ENCODE measurements around the gene GPR146.

GPR146 gene

DNA sequence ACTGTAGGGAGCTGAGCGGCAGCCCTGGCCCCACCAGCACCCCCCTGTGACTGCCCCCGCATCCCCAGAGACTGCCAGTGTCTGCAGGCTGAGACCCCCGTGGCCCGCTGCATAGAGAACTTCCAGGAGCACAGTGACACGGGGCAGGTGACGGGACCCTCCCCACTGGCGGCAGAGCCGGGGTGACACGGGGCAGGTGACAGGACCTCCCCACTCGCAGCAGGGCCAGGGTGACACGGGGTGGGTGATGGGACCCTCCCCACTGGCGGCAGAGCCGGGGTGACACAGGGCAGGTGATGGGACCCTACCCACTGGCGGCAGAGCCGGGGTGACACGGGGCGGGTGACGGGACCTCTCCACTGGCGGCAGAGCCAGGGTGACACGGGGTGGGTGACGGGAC lies 45.9 kb downstream of the GPR146 start:
- H3K4me3 ChIP-seq (ENCODE audit: low read depth, low read length) = no peak overlapping the region
- no peak for DNase-seq (ENCODE audit: low read depth)
- TF ChIP-seq, protein P1, sequence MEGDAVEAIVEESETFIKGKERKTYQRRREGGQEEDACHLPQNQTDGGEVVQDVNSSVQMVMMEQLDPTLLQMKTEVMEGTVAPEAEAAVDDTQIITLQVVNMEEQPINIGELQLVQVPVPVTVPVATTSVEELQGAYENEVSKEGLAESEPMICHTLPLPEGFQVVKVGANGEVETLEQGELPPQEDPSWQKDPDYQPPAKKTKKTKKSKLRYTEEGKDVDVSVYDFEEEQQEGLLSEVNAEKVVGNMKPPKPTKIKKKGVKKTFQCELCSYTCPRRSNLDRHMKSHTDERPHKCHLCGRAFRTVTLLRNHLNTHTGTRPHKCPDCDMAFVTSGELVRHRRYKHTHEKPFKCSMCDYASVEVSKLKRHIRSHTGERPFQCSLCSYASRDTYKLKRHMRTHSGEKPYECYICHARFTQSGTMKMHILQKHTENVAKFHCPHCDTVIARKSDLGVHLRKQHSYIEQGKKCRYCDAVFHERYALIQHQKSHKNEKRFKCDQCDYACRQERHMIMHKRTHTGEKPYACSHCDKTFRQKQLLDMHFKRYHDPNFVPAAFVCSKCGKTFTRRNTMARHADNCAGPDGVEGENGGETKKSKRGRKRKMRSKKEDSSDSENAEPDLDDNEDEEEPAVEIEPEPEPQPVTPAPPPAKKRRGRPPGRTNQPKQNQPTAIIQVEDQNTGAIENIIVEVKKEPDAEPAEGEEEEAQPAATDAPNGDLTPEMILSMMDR (conservative IDR thresholded peaks at IDR 0.05; ENCODE audit: low read depth, low read length) = no peak

DNA sequence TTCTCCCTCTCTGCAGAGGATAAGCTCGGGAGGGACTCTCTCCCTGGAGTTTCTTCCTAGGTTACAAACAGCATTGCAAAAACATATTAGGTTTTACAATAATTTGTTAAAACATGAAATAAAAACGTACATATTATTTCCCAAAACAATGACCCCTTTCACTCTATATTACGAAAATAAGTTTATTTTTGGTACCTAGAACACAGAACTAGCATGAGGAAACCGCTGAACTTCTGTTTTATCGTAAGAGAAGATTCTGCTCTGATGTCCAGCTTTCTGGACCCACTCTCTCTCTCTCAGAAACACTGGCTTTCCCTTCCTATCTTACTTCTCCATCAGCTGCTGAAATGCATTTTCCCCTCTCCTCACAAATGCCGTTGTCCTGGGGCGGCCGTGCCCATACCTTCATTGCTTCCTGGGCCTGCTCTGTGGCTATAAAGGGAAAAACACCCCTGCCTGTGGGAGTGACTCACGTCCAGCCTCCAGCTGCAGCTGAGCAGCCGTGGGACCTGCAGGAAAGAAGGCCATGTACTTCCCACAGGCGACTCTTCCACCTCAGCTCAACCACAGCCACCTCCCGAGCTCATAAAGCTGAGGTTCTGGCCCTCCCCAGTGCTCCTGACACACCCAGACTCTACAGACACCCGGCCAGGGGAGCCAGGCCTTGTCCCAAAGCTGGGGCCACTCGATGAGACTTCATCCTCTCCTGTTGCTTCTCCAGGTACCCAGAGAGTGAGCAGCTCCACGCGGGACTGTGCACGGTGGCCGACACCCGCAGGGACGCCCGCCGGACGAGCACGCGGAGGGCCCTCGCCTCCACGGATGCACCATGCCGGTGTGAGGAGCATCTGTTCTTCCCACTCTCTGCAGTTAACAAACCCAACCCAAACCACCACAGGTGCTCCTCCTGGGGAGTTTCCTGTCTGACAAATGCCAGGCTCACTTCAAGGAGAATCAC lies 46.6 kb downstream of the GPR146 start:
- no peak for DNase-seq (ENCODE audit: low read depth)

DNA sequence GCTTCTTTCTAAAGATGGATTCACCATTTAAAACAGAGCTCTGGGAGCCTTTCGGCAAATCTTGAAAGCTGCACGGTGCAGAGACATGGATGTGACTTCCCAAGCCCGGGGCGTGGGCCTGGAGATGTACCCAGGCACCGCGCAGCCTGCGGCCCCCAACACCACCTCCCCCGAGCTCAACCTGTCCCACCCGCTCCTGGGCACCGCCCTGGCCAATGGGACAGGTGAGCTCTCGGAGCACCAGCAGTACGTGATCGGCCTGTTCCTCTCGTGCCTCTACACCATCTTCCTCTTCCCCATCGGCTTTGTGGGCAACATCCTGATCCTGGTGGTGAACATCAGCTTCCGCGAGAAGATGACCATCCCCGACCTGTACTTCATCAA lies 47.3 kb downstream of the GPR146 start:
- H3K4me3 ChIP-seq (ENCODE audit: low read depth, low read length) = no peak overlapping the region
- no peak for DNase-seq (ENCODE audit: low read depth)
- TF ChIP-seq, protein P1 (conservative IDR thresholded peaks at IDR 0.05; ENCODE audit: low read depth, low read length) = no peak

More for the DNA sequence above, 46.6 kb downstream of the GPR146 start:
- TF ChIP-seq, protein P1 (conservative IDR thresholded peaks at IDR 0.05; ENCODE audit: low read depth, low read length) = no peak
- H3K4me3 ChIP-seq (ENCODE audit: low read depth, low read length) = no peak overlapping the region

DNA sequence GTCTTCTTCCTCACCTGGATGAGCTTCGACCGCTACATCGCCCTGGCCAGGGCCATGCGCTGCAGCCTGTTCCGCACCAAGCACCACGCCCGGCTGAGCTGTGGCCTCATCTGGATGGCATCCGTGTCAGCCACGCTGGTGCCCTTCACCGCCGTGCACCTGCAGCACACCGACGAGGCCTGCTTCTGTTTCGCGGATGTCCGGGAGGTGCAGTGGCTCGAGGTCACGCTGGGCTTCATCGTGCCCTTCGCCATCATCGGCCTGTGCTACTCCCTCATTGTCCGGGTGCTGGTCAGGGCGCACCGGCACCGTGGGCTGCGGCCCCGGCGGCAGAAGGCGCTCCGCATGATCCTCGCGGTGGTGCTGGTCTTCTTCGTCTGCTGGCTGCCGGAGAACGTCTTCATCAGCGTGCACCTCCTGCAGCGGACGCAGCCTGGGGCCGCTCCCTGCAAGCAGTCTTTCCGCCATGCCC lies 47.9 kb downstream of the GPR146 start:
- no peak for DNase-seq (ENCODE audit: low read depth)
- H3K4me3 ChIP-seq (ENCODE audit: low read depth, low read length) = no peak overlapping the region
- TF ChIP-seq, protein P1 (conservative IDR thresholded peaks at IDR 0.05; ENCODE audit: low read depth, low read length) = no peak

DNA sequence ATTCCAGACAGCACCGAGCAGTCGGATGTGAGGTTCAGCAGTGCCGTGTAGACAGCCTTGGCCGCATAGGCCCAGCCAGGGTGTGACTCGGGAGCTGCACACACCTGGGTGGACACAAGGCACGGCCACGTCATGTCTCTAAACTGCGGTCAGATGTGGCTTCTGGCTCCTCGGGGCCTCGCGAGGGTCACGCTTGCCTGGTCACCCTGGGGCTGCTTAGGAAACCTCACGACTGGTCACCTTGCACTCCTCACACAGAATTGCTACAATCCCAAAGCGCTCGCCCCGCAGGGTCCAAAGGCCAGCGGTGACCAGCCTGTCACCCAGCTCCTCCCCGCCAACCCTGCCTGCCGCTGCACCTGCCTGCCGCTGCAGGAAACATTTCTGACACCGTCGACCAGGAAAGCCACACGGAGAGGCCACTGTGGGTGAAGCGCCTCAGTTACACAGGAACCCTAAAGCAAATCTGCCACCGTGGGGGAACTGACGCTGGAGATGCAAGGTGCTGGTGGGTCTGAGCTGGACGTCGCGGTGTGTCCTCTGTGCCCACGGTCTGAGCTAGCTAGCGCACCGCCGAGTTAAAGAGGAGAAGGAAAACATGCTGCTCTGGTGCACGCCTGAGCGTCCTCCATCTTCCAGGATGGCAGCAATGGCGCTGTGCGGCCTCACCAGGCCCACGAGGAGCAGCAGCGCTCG lies 48.6 kb downstream of the GPR146 start:
- DNase-seq (ENCODE audit: low read depth) = no peak
- no peak overlapping the region for H3K4me3 ChIP-seq (ENCODE audit: low read depth, low read length)
- TF ChIP-seq, protein P1 (conservative IDR thresholded peaks at IDR 0.05; ENCODE audit: low read depth, low read length) = no peak

GRCh38 chr7:1093502-1093843 lies 49.1 kb downstream of the GPR146 start:
- no peak overlapping the region for H3K4me3 ChIP-seq (ENCODE audit: low read depth, low read length)
- DNase-seq (ENCODE audit: low read depth) = no peak
- TF ChIP-seq, protein P1 (conservative IDR thresholded peaks at IDR 0.05; ENCODE audit: low read depth, low read length) = no peak
